Fibroblast of lung (primary cell): Measurements from ENCODE around the gene CDR2. TPM values are rescaled to one million over a fixed set of nuclear protein-coding genes. Genes with fewer than 3 reads are reported as not detected.
"Not testable (repeated sequence)": the region's sequence is repeated elsewhere in the genome, so short reads cannot be mapped to it uniquely, and the experiment has no call there.

ENCODE experiments used
- DNase-seq, 2 donors: peaks; one replicate each; pipeline versions ENCODE4 v3.0.0 to v3.0.0-alpha.2; 2010; ENCODE audit warnings: low read depth in 2 of 2
- H2AFZ ChIP-seq: 2 replicates; pipeline ENCODE4 v1.5.1; 2012; ENCODE audit warnings: low read length, control low read depth, inconsistent platforms
- H3K27ac ChIP-seq: 2 replicates; pipeline ENCODE4 v1.5.1; 2011; ENCODE audit warnings: low read length, control low read depth; ENCODE audit not compliant: insufficient read depth
- H3K27me3 ChIP-seq: 2 replicates; pipeline ENCODE4 v1.5.1; 2011; ENCODE audit warnings: mild to moderate bottlenecking, low read length; ENCODE audit not compliant: control insufficient read depth, insufficient read depth
- H3K36me3 ChIP-seq: 2 replicates; pipeline ENCODE4 v1.5.1; 2011; ENCODE audit warnings: low read length; ENCODE audit not compliant: control insufficient read depth, insufficient read depth
- H3K4me1 ChIP-seq: 2 replicates; pipeline ENCODE4 v1.5.1; 2011; ENCODE audit warnings: low read length; ENCODE audit not compliant: control insufficient read depth, insufficient read depth; ENCODE audit errors: extremely low read depth
- H3K4me2 ChIP-seq: 2 replicates; pipeline ENCODE4 v1.5.1; 2011; ENCODE audit warnings: low read length, control low read depth; ENCODE audit not compliant: insufficient read depth; ENCODE audit errors: extremely low read depth
- H3K4me3 ChIP-seq, 4 experiments: fragments of 200-600 bp in 1 of 4; sonication (generic) in 1 of 4; replicated peaks in 1 of 4; 2 replicates each; pipeline ENCODE4 v1.5.1; 2011 to 2016; ENCODE audit warnings: low read length in 4 of 4, low read depth in 3 of 4, mild to moderate bottlenecking in 3 of 4, control low read depth in 2 of 4, inconsistent platforms in 1 of 4, mixed read lengths in 1 of 4; ENCODE audit not compliant: insufficient read depth in 1 of 4; ENCODE audit errors: control extremely low read depth in 1 of 4
- H3K79me2 ChIP-seq: 2 replicates; pipeline ENCODE4 v1.5.1; 2012; ENCODE audit warnings: mild to moderate bottlenecking, low read length, inconsistent platforms; ENCODE audit not compliant: control insufficient read depth, insufficient read depth
- H3K9ac ChIP-seq: 2 replicates; pipeline ENCODE4 v1.5.1; 2011; ENCODE audit warnings: mild to moderate bottlenecking, low read length, control low read depth; ENCODE audit not compliant: insufficient read depth
- H3K9me3 ChIP-seq: 2 replicates; pipeline ENCODE4 v1.5.1; 2012; ENCODE audit warnings: low read depth, low read length; ENCODE audit not compliant: control insufficient read depth, insufficient read depth
- H4K20me1 ChIP-seq: 2 replicates; pipeline ENCODE4 v1.5.1; 2011; ENCODE audit warnings: low read length; ENCODE audit not compliant: control insufficient read depth, insufficient read depth; ENCODE audit errors: extremely low read depth
- CTCF ChIP-seq, 2 donors: IDR thresholded peaks in 1 of 2; conservative IDR thresholded peaks in 1 of 2; 1 replicate in 1 of 2; 2 replicates in 1 of 2; pipeline ENCODE4 v1.5.1; 2011 to 2012; ENCODE audit warnings: low read length in 2 of 2, control low read depth in 1 of 2, inconsistent platforms in 1 of 2, low read depth in 1 of 2, mild to moderate bottlenecking in 1 of 2
- EZH2 ChIP-seq: IDR thresholded peaks from 2 replicates; pipeline ENCODE4 v1.5.1; 2012; ENCODE audit warnings: low read length, control low read depth, mild to moderate bottlenecking; ENCODE audit errors: missing control alignments
- polyA plus RNA-seq, 2 donors: library from polyadenylated mRNA; depleted of rRNA in 1 of 2; stranded (reverse) in 1 of 2; unstranded in 1 of 2; fragments of >200 nt; gene quantifications; 2 replicates each; pipeline ENCODE4 v1.2.1, GENCODE V29; 2011 to 2012; ENCODE audit warnings: missing spikeins in 1 of 2
- total RNA-seq: library from RNA; depleted of rRNA; stranded (reverse); fragments of >200 nt; gene quantifications from 2 replicates; pipeline ENCODE4 v1.2.1, GENCODE V29; 2014

Gene CDR2
- total and polyA plus RNA-seq, 2 donors (not counting 1 experiment from before 2014, with no cell fraction given) = 60.1 to 73.8 TPM

GRCh38 chr16:22304411-22304810 is 70.0 kb downstream of the CDR2 start:
- H3K36me3 ChIP-seq = peaks cover 24% of the 10 kb centered on the region
- H2AFZ ChIP-seq = no peak overlapping the region
- DNase-seq = no peak
- no peaks in the 10 kb centered on the region for H3K4me1 ChIP-seq
- H3K9ac ChIP-seq = no peak overlapping the region
- H3K79me2 ChIP-seq = peaks cover 6% of the 10 kb centered on the region
- no peak overlapping the region for H3K4me2 ChIP-seq
- H3K9me3 ChIP-seq = no peaks in the 10 kb centered on the region
- TF ChIP-seq EZH2 (no peak), CTCF (conservative IDR thresholded peaks at IDR 0.05 in 1 of 2, IDR thresholded peaks at IDR 0.05 in 1 of 2; ENCODE audit: low read depth in 1 of 2, low read length in 2 of 2) (no peak)
- H4K20me1 ChIP-seq = peaks cover 2% of the 10 kb centered on the region
- H3K27ac ChIP-seq = no peak overlapping the region
- H3K27me3 ChIP-seq = no peaks in the 10 kb centered on the region
- H3K4me3 ChIP-seq = no peak overlapping the region

- Histone ChIP-seq H3K4me2 (no peak overlapping the region), H3K9ac (no peak overlapping the region), H3K4me3 (no peak overlapping the region), H3K79me2 (peaks cover 9% of the 10 kb centered on the region), H4K20me1 (peaks cover 4% of the 10 kb centered on the region), H3K27me3 (no peaks in the 10 kb centered on the region), H3K9me3 (no peaks in the 10 kb centered on the region), H3K4me1 (no peaks in the 10 kb centered on the region), H2AFZ (no peak overlapping the region), H3K27ac (no peak overlapping the region), H3K36me3 (peaks cover 17% of the 10 kb centered on the region)
- TF ChIP-seq EZH2 (no peak), CTCF (conservative IDR thresholded peaks at IDR 0.05 in 1 of 2, IDR thresholded peaks at IDR 0.05 in 1 of 2; ENCODE audit: low read depth in 1 of 2, low read length in 2 of 2) (no peak)
- no peak for DNase-seq
Measured at GRCh38 chr16:22302776-22303363, 71.5 kb downstream of the CDR2 start.

GRCh38 chr16:22301423-22301822 is 73.0 kb downstream of the CDR2 start:
- H3K27me3 ChIP-seq, H2AFZ ChIP-seq, H3K27ac ChIP-seq, H3K4me1 ChIP-seq, H3K4me3 ChIP-seq, H3K36me3 ChIP-seq, H3K79me2 ChIP-seq, H3K9ac ChIP-seq, DNase-seq, H3K9me3 ChIP-seq, H4K20me1 ChIP-seq, H3K4me2 ChIP-seq: not testable (repeated sequence)
